SK-N-SH (cell line): ENCODE results near the gene DOK4. TPM values are rescaled to one million over a fixed set of nuclear protein-coding genes. Genes with fewer than 3 reads are reported as not detected.

Source experiments
- CTCF ChIA-PET: fragments of 300-600, 350-600 bp; formaldehyde crosslinking; extraction: SDS; loops from one replicate; lab custom pipeline; 2021; lab: Yijun Ruan, JAX
- POLR2A ChIA-PET: fragments of 350-600 bp; sonication (Branson Sonifier 250); formaldehyde crosslinking; extraction: SDS; loops from one replicate; lab custom pipeline; 2020; ENCODE audit warnings: antibody characterized with exemption, inconsistent platforms; lab: Yijun Ruan, JAX
- DNase-seq: peaks from one replicate; pipeline ENCODE4 v3.0.0; 2012
- H2AFZ ChIP-seq: fragments of 200-600 bp; sonication (generic); 2 replicates; pipeline ENCODE4 v1.8.1; 2016; ENCODE audit warnings: antibody characterized with exemption, mild to moderate bottlenecking, low read depth
- H3F3A ChIP-seq: fragments of 200-600 bp; sonication (generic); replicated peaks from 2 replicates; pipeline ENCODE3; 2016; ENCODE audit warnings: antibody characterized with exemption, mild to moderate bottlenecking; ENCODE audit not compliant: insufficient read depth
- H3K27ac ChIP-seq, 2 experiments: fragments of 200-500 bp in 1 of 2; fragments of 200-600 bp in 1 of 2; sonication (Bioruptor generic) in 1 of 2; sonication (generic), shearing (Covaris generic) in 1 of 2; 2 replicates each; pipeline versions ENCODE4 v1.5.1 to v1.6.1; 2014 to 2016; ENCODE audit warnings: low read depth in 2 of 2, inconsistent platforms in 1 of 2, low read length in 1 of 2, mild to moderate bottlenecking in 1 of 2, mixed read lengths in 1 of 2
- H3K27me3 ChIP-seq: fragments of 200-600 bp; sonication (generic), shearing (Covaris generic); 2 replicates; pipeline ENCODE4 v1.6.1; 2016; ENCODE audit warnings: mixed run types; ENCODE audit not compliant: insufficient read depth
- H3K36me3 ChIP-seq, 2 experiments: fragments of 200-500 bp in 1 of 2; fragments of 200-600 bp in 1 of 2; sonication (Bioruptor generic) in 1 of 2; sonication (generic) in 1 of 2; replicated peaks in 1 of 2; 2 replicates each; pipeline versions ENCODE3 to v1.5.1; 2014 to 2016; ENCODE audit warnings: low read length in 1 of 2, mild to moderate bottlenecking in 1 of 2; ENCODE audit not compliant: insufficient read depth in 2 of 2, control insufficient read depth in 1 of 2
- H3K4me1 ChIP-seq, 2 experiments: fragments of 200-500 bp in 1 of 2; fragments of 200-600 bp in 1 of 2; sonication (Bioruptor generic) in 1 of 2; sonication (generic), shearing (Covaris generic) in 1 of 2; 2 replicates each; pipeline versions ENCODE4 v1.5.1 to v1.6.1; 2014 to 2016; ENCODE audit warnings: low read depth in 1 of 2, low read length in 1 of 2, mixed run types in 1 of 2; ENCODE audit not compliant: insufficient read depth in 2 of 2, control insufficient read depth in 1 of 2
- H3K4me2 ChIP-seq: fragments of 200-600 bp; sonication (generic), shearing (Covaris generic); 2 replicates; pipeline ENCODE4 v1.6.1; 2017; ENCODE audit warnings: mixed run types
- H3K4me3 ChIP-seq, 2 experiments: fragments of 200-500 bp in 1 of 2; fragments of 200-600 bp in 1 of 2; sonication (Bioruptor generic) in 1 of 2; sonication (generic), shearing (Covaris generic) in 1 of 2; 2 replicates each; pipeline versions ENCODE4 v1.5.1 to v1.8.1; 2014 to 2016; ENCODE audit warnings: low read depth in 2 of 2, inconsistent platforms in 1 of 2, low read length in 1 of 2, mild to moderate bottlenecking in 1 of 2, mixed read lengths in 1 of 2, moderate library complexity in 1 of 2
- H3K79me2 ChIP-seq: fragments of 200-600 bp; sonication (generic); 2 replicates; pipeline ENCODE4 v1.8.1; 2017; ENCODE audit warnings: mild to moderate bottlenecking; ENCODE audit not compliant: insufficient read depth
- H3K9ac ChIP-seq: fragments of 200-600 bp; sonication (generic); 2 replicates; pipeline ENCODE4 v1.6.1; 2017; ENCODE audit warnings: mixed run types
- H3K9me2 ChIP-seq: fragments of 200-600 bp; sonication (generic); 2 replicates; pipeline ENCODE4 v1.6.1; 2017; ENCODE audit warnings: mixed run types
- H3K9me3 ChIP-seq: fragments of 200-600 bp; sonication (generic); 2 replicates; pipeline ENCODE4 v1.6.1; 2017; ENCODE audit warnings: mixed run types, mild to moderate bottlenecking, moderate library complexity
- H4K20me1 ChIP-seq: fragments of 200-600 bp; sonication (generic); 2 replicates; pipeline ENCODE4 v1.6.1; 2017; ENCODE audit warnings: mild to moderate bottlenecking, mixed run types; ENCODE audit not compliant: insufficient read depth
- EP300 ChIP-seq, 2 experiments: IDR thresholded peaks; 2 replicates each; pipeline versions ENCODE4 v1.4.0 to v1.6.1; 2012; ENCODE audit warnings: borderline replicate concordance in 1 of 2, low read depth in 1 of 2, low read length in 1 of 2
- FOXJ3 ChIP-seq: sonication (generic); formaldehyde crosslinking; IDR thresholded peaks from 2 replicates; pipeline ENCODE4 v1.5.1; 2020; ENCODE audit warnings: mild to moderate bottlenecking, missing genetic modification reagents
- FOXM1 ChIP-seq: IDR thresholded peaks from 2 replicates; pipeline ENCODE4 v1.4.0; 2012; ENCODE audit warnings: low read depth, mild to moderate bottlenecking
- GATA2 ChIP-seq: sonication (generic); formaldehyde crosslinking; IDR thresholded peaks from 2 replicates; pipeline ENCODE4 v1.5.0; 2020; ENCODE audit warnings: mild to moderate bottlenecking, missing genetic modification reagents
- JUND ChIP-seq: IDR thresholded peaks from 2 replicates; pipeline ENCODE4 v1.4.0; 2012
- NFIC ChIP-seq: IDR thresholded peaks from 2 replicates; pipeline ENCODE4 v1.4.0; 2012; ENCODE audit warnings: borderline replicate concordance
- SIN3A ChIP-seq: IDR thresholded peaks from 2 replicates; pipeline ENCODE4 v1.6.1; 2012; ENCODE audit warnings: low read depth, mild to moderate bottlenecking, low read length, moderate library complexity, borderline replicate concordance
- TAF1 ChIP-seq: IDR thresholded peaks from 2 replicates; pipeline ENCODE4 v1.6.1; 2012; ENCODE audit warnings: low read depth, mild to moderate bottlenecking, low read length, moderate library complexity, borderline replicate concordance
- WGBS: methylation state at CpG from one replicate; pipeline ENCODE4 v1.1.6; 2017; ENCODE audit warnings: low lambda C conversion rate; 5-methylcytosine and 5-hydroxymethylcytosine counted together
- polyA plus RNA-seq, 3 experiments: library from polyadenylated mRNA; depleted of rRNA; stranded (reverse); fragments of >200 nt; gene quantifications; 2 replicates each; pipeline ENCODE4 v1.2.3, GENCODE V29; 2012
- TF ChIP-seq, protein P1 (sequence below): fragments of 150-350 bp; IDR thresholded peaks from 2 replicates; pipeline ENCODE4 v1.6.1; 2017; ENCODE audit warnings: antibody characterized with exemption, low read length, low read depth, borderline replicate concordance
- TF ChIP-seq, protein P2 (sequence below): IDR thresholded peaks from 2 replicates; pipeline ENCODE4 v1.4.0; 2012; ENCODE audit warnings: low read depth, borderline replicate concordance
- TF ChIP-seq, protein P3 (sequence below): fragments of 150-350 bp; IDR thresholded peaks from 2 replicates; pipeline ENCODE4 v1.6.1; 2016; ENCODE audit warnings: mild to moderate bottlenecking, low read depth, low read length

Gene DOK4
- polyA plus RNA-seq, 1 of the 3 experiments (the other 2 are of a cell fraction), result 28.4 TPM

DNA sequence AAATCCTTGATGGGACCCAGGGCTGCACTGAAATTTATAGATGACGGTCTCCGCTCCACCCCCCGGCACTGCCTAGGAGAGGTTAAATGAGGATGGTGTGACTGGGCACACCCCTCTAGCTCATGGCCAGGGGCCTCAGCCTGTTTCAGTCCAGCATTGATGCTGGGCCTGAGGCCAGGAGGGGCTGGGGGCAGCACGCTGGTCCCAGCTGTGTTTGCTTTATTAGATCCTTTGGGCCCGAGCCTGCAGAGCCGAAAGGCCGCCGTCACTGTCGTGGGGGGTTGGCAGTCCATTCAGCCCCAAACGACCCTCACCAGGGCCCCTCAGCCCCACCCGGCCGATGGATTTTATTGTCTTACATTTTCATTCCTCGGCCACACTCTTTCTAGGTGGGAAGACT is 10.8 kb upstream of the DOK4 start:
- Histone ChIP-seq H3K27ac (no peak overlapping the region), H3K79me2 (no peaks in the 10 kb centered on the region), H3K9me3 (no peaks in the 10 kb centered on the region), H3K4me3 (no peak overlapping the region), H3K4me1 (peaks cover 0 to 12% of the 10 kb centered on the region in 2 experiments; a peak in 1 of 4 replicates), H3K9me2 (no peaks in the 10 kb centered on the region), H2AFZ (no peak overlapping the region), H3K4me2 (no peak overlapping the region), H3K9ac (no peak overlapping the region), H3F3A (no peaks in the 10 kb centered on the region), H3K27me3 (no peaks in the 10 kb centered on the region), H4K20me1 (no peaks in the 10 kb centered on the region), H3K36me3 (no peaks in the 10 kb centered on the region)
- no peak for DNase-seq
- POLR2A ChIA-PET, result no interaction called here
- 82% methylated on average over 10 of the region's 13 CpGs for WGBS
- TF ChIP-seq JUND, result no peak
- no peak for TF ChIP-seq EP300 (IDR thresholded peaks at IDR 0.05; ENCODE audit: borderline replicate concordance in 1 of 2, low read depth in 1 of 2, low read length in 1 of 2)
- no peak for TF ChIP-seq FOXJ3 (CRISPR knock-in tag)
- TF ChIP-seq, protein P1, sequence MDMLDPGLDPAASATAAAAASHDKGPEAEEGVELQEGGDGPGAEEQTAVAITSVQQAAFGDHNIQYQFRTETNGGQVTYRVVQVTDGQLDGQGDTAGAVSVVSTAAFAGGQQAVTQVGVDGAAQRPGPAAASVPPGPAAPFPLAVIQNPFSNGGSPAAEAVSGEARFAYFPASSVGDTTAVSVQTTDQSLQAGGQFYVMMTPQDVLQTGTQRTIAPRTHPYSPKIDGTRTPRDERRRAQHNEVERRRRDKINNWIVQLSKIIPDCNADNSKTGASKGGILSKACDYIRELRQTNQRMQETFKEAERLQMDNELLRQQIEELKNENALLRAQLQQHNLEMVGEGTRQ, result no peak
- TF ChIP-seq, protein P2, sequence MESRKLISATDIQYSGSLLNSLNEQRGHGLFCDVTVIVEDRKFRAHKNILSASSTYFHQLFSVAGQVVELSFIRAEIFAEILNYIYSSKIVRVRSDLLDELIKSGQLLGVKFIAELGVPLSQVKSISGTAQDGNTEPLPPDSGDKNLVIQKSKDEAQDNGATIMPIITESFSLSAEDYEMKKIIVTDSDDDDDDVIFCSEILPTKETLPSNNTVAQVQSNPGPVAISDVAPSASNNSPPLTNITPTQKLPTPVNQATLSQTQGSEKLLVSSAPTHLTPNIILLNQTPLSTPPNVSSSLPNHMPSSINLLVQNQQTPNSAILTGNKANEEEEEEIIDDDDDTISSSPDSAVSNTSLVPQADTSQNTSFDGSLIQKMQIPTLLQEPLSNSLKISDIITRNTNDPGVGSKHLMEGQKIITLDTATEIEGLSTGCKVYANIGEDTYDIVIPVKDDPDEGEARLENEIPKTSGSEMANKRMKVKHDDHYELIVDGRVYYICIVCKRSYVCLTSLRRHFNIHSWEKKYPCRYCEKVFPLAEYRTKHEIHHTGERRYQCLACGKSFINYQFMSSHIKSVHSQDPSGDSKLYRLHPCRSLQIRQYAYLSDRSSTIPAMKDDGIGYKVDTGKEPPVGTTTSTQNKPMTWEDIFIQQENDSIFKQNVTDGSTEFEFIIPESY, result no peak
- TF ChIP-seq SIN3A, result no peak
- TF ChIP-seq GATA2 (CRISPR knock-in tag), result no peak
- TF ChIP-seq, protein P3, sequence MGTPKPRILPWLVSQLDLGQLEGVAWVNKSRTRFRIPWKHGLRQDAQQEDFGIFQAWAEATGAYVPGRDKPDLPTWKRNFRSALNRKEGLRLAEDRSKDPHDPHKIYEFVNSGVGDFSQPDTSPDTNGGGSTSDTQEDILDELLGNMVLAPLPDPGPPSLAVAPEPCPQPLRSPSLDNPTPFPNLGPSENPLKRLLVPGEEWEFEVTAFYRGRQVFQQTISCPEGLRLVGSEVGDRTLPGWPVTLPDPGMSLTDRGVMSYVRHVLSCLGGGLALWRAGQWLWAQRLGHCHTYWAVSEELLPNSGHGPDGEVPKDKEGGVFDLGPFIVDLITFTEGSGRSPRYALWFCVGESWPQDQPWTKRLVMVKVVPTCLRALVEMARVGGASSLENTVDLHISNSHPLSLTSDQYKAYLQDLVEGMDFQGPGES, result no peak
- no peak for TF ChIP-seq NFIC
- no peak for TF ChIP-seq FOXM1
- TF ChIP-seq TAF1, result no peak
- CTCF ChIA-PET, result interaction anchor here (1.0 kb wide), 1 partner anchor 75 kb away, joined by 3 read pairs; no protein-coding TSS in a partner anchor

DNA sequence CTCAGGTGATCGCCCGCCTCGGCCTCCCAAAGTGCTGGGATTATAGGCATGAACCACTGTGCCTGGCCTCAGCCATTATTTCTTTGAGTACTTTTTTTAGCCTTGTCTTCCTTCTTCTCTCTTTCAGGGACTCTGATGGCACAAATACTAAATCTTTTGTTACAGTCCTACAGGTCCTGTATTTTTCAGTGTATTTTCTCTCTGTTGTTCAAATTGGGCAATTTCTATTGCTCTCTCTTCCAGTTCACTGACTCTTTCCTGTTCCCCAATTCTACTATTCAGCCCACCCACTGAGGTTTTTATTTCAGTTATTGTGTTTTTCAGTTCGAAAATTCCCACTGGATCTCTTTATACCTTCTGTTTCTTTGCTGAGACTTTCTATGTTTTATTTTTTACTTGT is 7.5 kb upstream of the DOK4 start:
- DNase-seq, result no peak
- Histone ChIP-seq H2AFZ (no peak overlapping the region), H3K4me2 (no peak overlapping the region), H3K36me3 (no peaks in the 10 kb centered on the region), H4K20me1 (no peaks in the 10 kb centered on the region), H3K9ac (no peak overlapping the region), H3K27ac (no peak overlapping the region), H3K9me2 (no peaks in the 10 kb centered on the region), H3K79me2 (no peaks in the 10 kb centered on the region), H3K27me3 (no peaks in the 10 kb centered on the region), H3K4me1 (peaks cover 0 to 6% of the 10 kb centered on the region in 2 experiments; a peak in 1 of 4 replicates), H3K9me3 (no peaks in the 10 kb centered on the region), H3K4me3 (no peak overlapping the region), H3F3A (no peaks in the 10 kb centered on the region)
- ChIA-PET POLR2A (no interaction called here), CTCF (no interaction called here)
- whole genome bisulfite sequencing, result 80% methylated on average over 4 of the region's 4 CpGs
- no peak for TF ChIP-seq FOXM1
- TF ChIP-seq, protein P3, result no peak
